ENCODE data around the gene CRYL1.

GRCh38 chr13:20547479-20547908 lies 21.8 kb upstream of the CRYL1 start:
- TF ChIP-seq POLR2AphosphoS5 (IDR thresholded peaks at IDR 0.05; ENCODE audit: insufficient read depth in 1 of 2, low read depth in 1 of 2) (no peak), CTCF (IDR thresholded peaks at IDR 0.05) (no peak)

Measured in vagina (tissue), 2 donors.